GM18526 (cell line): ENCODE measurements around the gene ZNF547.

ENCODE experiments used
- POLR2A ChIP-seq: IDR thresholded peaks from 3 replicates; pipeline ENCODE4 v1.6.1; 2011; ENCODE audit not compliant: insufficient read length; ENCODE audit errors: extremely low read depth

ZNF547 gene

GRCh38 chr19:57406516-57407123 lies 43.3 kb downstream of the ZNF547 start:
- no peak for TF ChIP-seq POLR2A

GRCh38 chr19:57410877-57411671 lies 47.7 kb downstream of the ZNF547 start, which contains the start of gene ZNF17:
Gene ZNF17, plus strand, starts transcription at chr19:57411161. Its CDS starts 2,455 bp downstream, at chr19:57413616.
- TF ChIP-seq POLR2A, result peak; percentile 55

- no peak for TF ChIP-seq POLR2A
Measured at GRCh38 chr19:57419439-57419838, 56.1 kb downstream of the ZNF547 start.

GRCh38 chr19:57421037-57421436 lies 57.7 kb downstream of the ZNF547 start:
- TF ChIP-seq POLR2A, result no peak
